Suppressor macrophage treated with lipopolysaccharide for 1 hour (primary cell): ENCODE measurements around the gene P4HA3.

Experiments used
- DNase-seq, 3 donors: peaks; one replicate each; pipeline ENCODE4 v3.0.0-alpha.2; 2020 to 2022

The P4HA3 gene

DNA sequence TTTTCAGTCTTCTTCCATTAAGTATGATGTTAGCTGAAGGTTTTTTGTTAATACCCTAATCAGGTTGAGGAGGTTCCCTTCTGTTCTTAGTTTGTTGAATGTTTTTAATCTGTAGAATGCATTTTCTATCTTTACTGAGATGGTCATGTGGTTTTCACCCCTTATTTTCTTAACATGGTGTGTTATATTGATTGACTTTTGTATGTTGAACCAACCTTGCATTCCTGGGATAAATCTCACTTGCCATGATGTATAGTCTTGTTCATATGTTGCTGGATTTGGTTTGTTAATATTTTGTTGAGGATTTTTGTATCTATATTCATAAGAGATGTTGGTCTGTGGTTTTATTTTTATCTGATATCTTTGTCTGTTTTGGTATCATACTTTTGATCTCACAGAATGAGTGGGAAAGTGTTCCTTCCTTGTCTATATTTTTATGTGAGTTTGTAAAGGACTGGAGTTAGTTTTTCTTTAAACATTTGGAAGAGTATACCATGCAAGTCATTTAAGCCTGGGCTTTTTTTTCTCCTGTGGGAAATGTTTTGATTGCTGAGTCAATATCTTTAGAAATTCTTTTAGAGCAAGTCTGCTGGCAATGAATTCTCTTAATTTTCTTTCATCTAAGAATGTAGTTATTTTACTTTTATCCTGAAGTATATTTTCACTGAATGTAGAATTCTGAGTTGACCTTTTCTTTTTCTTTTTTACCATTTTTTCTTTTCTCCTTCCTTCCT, 5.5 kb upstream of the P4HA3 start:
- DNase-seq, result no peak

DNA sequence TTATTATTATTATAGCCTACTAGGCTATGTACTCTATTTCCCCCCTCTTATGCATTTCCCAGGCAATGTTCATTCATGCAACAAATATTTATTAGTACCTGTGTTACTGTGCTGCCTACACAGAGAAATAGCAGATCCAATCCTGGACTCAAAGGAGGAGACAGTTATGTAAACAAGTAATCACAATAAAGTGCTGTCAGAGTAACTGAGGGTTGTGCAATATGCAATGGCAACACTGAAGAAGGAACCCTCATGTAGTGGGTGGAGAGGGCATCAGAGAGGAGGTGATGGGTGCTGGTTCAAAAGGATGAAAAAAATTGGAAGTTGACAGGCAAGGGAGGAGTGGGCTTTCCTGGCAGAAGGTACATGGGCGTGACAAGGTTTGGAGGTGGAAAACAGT, 886 bp upstream of the P4HA3 start:
- DNase-seq, result peak; percentile 60 to 77 (median 74)

DNA sequence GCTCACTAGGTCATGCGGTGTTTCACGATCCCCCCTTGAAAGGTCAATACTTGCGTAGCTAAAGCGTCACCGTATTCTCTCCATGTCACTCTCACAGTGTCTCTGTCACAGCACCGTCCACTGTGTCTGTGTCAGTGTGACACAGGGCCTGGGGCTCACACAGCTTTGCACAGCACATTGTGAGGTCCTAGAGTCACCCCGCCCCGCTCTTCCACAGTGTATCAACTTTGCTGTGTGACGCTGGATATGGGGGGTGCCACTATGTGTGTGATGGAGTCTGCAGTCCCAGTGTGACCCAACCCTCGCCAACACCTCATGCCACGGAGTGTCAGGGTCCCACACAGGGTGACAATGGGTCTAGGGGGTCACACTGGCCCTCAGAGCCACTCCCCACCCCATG, 583 bp downstream of the P4HA3 start:
- no peak for DNase-seq

DNA sequence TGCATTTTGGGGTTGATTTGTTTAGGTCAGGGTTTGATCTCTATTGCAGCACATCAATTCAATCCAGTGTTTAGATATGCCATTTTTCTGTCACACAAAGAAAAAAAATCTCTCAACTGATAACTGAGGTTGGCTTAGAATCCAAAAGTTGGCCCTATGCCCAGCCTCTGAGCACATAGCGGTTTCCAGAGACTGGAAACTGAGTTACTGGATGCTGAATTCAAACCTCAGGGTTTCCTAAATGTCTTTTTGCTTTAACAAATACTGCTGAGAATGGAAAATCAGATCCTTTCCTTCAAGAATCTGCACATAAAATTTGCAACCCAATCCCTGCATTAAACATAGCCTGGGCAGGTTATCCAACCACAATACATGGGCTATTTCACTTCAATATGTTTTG, 4.0 kb downstream of the P4HA3 start:
- DNase-seq, result no peak

DNA sequence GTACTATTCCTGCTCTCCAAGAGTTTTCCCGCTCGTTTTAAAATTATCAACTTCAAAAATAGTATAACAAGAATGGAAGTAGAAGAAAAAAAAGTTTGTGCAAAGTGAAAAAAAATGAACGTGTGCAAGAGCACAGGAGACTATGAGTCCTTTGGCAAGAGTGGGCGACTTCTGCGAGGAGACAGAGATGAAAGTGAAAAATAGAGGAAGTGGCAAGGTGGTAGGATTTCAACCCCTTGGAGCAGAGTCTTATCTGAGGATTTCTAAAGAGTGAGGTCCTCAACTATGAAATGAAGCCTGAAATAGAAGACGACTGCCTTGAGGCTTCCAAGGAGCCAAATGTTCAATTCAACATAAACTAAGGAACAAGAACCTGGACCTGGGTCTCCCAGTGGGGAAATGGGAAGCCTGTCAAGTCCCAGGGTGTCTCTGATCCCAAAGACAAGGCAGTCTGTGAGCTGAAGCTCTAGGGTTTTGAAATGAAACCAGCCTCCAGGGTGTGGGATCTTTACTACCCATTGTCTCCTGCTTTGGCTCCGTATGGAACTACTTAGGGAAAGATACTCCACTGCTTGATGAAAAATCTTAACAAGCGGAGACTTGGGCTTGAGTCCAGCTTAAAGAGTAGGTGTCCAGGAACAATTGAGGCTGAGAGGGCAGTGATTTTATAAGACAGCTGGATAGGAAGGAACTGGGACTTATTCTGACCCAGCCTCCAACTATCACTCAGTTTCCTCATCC, 4.8 kb downstream of the P4HA3 start:
- DNase-seq, result peak; percentile 39 to 43 (median 42)

DNA sequence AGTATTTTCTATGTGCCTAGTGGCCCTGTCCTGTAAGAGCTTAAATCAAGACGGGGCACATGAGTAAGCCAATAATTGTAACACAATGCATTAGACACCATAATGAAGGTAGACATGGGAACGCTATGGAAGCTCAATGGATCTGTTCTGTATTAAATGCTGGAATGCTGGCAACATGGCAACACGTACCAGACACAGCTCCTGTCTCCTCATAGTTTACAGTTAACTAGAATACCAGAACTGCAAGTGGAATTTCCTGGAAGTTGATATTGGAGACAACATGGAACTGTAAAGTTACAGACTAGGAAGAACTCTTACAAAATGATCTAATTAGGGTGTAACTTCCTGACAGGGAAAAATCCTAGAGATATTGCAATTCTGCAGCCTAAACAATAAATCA, 12.4 kb downstream of the P4HA3 start:
- DNase-seq, result no peak

DNA sequence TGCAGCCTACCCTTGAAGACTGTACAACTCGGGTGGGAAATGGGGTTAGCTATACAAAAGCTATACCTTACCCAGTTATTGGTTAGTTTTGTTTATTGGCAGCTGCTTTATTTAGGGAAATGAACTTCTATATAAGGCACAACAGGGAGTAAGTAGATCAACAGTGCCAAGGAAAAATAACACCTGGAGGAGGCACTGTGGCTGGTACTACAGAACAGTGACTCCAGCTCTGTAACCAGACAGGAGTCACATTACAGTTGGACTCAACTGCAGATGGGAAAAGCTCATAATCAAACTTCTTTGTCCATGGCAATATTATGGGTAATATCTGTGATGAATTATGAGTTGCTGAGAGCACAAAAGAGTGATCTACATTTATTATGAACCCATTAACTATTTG, 14.0 kb downstream of the P4HA3 start:
- DNase-seq, result no peak

DNA sequence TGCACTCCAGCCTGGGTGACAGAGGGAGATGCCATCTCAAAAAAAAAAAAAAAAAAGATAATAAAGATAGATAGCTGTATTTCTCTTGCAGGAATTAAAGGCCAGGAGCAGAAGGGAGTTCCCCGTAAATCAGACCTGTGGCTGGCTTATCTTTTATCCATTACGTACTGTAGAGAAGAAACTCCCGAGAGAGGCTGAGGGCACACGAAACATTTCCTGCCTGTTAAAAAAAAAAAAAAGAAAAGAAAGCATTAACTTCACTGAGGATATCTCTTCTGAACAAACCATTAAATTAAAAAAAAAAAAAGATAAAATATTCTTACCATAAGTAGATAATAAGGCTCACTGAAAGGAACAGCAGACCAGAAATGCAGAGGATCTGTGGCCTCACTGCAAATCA, 22.5 kb downstream of the P4HA3 start:
- no peak for DNase-seq

DNA sequence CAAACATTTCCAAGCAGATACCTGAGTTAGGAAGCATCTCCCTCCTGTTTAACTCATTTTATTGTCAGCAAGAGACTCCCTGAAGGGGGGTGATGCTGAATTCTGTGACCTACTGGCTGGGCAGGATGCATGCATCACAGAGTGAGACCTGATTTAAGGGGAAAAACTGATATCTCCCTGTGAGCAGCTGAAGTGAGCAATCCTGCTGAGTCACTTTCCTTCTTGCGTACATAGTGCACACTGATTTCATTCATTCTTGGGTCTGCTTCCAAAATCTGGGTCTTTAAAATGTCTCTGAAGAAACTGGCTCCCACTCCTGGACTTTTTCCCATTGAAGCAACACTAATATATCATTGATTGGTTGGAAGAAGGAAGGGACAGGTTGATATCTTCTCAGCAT, 23.3 kb downstream of the P4HA3 start:
- peak; percentile 77 to 85 (median 78) for DNase-seq

DNA sequence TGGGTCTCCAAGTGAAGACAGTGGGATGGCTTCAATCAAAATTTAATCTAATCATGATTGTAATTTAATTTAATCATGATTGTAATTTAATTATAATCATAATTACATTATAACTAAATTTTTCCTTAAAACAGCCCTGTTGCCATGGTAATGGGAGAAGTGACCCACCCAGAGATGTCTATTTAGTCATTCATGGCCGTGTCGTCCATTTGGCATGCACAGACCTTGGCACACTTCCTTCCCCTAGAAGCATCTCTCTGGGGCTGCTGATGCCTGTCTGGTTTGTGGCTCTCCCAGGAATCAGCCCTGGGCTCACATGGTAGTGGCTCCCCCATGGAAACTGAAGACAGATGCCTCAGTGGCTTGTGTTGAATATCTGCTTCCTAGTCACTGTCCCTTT, 27.0 kb downstream of the P4HA3 start:
- DNase-seq, result no peak

DNA sequence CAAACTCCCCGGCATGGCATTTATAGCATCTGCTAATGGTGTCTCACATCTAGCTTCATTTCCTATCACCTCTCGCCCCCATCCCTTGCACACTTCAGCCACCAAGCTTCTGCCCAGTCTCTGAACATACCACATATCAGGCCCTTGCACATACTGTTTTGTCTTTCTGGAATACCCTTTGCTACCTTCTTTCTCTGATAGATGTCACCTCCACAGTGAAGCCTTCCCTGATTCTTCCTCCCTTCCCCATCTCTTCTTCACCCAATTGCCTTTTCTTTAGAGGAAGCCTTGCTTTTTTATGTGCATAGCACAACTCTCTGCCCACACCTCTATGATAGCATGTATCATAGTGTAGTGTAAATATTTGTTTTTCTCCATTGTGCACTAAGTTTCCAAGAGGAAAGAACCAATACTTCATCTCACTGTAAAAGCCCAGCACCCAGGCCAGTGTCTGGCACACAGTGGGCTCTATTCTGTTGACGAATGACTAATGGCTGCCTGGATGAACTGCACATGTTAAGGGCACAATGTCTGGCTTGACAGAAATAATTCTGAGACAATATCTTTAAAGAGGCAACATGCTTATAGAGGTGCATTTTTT, 27.8 kb downstream of the P4HA3 start:
- no peak for DNase-seq

DNA sequence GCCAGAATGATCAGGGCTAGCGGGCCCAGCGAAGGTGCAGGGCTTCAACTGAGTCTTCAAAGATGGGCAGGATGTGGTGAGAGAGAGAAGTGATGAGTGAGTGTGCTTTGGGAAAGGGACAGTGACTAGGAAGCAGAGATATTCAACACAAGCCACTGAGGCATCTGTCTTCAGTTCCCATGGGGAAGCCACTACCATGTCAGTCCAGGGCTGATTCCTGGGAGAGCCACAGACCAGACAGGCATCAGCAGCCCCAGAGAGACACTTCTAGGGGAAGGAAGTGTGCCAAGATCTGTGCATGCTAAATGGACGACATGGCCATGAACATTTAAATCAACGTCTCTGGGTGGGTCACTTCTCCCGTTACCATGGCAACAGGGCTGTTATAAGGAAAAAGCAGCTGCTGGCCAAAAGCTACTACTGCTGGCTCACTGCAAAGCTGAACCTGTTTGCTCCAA, 28.5 kb downstream of the P4HA3 start:
- no peak for DNase-seq

DNA sequence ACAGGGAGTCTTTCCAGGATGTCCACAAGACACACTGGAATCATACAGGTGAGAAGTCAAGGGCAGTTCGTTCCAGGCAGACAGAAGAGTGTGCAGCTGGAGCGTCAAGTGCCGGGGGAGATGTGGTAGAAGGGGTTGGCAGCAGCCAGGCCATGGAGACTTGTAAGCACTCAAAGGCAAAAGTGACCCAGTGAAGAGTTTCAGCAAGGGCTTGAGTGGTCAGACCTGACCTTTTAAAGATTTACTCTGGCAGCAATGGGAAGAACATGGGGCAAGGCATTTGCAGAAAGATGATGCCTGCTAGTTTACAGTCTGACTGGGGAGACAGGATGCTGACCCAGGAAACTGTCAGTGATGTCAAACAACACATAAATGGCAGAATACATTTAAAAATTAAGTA, 29.0 kb downstream of the P4HA3 start:
- DNase-seq, result no peak

DNA sequence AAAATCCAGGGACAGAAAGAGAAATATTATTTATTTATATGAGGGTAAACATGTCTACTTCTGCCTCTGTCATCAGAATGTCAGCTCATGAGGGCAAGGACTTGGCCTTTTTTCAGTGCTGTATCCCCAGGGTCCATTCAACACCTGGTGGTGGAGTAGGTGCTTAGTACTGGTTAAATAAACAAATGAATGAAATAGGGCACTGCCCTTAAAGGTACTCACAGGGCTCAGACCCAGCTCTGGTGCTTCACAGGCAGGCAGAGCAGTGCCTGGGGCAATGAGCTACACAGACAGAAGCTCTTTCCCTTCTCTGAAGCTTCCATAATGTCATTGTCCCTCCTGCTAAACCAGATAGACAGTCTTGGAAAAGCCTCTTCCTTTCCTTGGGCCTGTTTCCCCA, 30.9 kb downstream of the P4HA3 start:
- DNase-seq, result no peak

DNA sequence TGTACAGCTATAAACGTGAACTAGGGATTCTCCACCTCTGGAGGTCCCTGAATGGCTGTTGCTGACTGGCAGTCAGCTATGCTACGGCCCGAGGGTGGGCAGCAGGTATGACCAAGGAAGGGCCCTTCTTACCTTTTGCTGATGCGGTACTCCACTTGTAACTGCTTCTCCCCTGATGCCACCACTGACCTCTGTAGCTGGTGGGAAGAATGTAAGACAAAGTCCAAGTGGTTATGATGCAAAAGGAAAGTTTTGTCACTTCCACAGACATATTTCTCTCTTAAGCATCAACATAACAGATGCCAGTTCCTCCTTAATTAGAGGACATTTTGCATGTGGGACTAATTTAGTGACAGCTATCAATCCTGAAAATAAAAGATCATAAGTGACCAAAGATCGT, 32.2 kb downstream of the P4HA3 start:
- no peak for DNase-seq

DNA sequence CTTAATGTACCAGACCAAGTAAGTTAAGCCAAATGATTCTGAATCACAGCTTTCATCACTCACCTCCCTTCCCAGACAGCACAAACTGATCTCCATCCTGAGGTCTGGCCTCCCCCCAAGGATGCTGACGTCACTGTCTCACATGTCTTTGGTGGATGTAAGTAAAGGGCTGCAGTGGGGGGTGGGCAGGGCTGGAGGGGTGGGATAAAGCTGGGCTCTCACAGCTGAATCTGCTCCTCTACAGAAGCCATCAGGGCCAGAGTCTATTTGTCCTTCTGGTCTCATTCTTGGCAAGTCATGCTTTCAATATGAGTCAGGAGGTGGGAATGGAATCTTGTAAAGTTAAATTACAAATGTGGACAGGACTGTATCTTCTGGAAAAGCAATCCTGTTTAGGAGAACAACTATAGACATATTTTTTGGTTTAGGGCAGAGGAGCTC, 32.7 kb downstream of the P4HA3 start:
- no peak for DNase-seq

DNA sequence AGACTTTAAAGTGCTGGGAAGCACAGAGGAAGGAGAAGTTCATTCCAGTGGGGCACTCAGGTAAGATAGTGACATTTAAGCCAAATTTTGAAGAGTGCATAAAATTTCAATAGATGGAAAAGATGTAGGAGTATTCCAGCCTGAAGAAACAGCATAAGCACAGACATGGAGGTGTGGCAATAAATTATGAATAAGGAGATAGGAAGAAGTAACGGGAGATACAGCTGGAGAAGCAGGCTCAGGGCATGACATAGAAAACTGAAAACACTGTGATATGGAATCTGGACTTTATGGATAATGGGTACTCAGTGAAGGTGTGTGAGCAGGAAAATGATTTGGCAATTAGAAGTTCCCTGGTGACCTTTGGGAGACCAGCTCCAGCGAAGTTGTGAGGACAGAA, 33.3 kb downstream of the P4HA3 start:
- no peak for DNase-seq

DNA sequence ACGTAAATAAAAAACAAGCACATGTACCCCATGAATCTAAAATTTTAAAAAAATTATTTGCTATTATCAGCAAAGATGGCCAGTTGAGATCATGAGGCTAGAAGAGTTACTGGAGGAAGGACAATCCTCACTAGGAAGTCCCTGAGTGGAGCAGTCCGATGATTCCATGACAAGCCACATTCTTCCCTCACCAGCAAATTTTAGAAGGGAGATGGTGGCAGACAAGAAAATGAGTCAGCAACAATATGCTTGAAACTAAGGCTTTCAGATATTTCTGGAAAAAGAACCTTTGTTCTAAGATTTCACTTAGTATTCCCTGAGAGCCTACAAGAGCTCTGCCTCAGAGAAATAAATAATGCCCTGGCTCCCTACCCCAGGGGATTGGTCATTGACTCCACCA, 34.9 kb downstream of the P4HA3 start:
- no peak for DNase-seq

DNA sequence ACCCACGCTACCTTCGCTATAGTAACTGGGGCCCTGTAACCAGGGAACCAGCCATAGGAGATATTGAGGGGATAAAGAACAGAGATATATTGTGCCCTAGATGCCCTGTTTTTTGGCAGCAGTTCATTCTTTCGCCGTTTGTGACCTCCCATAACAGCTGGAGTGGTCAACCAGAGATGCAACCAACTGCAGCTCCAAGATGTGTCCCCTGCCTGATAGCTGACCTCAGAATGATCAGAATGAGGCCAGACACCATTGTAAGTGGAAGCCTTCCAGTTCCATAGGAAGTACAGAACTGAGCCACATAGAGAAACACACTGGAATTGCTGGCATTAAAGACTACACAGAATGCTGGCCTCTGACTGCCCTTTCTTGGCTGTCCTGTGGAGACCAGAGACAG, 39.2 kb downstream of the P4HA3 start:
- DNase-seq, result no peak

DNA sequence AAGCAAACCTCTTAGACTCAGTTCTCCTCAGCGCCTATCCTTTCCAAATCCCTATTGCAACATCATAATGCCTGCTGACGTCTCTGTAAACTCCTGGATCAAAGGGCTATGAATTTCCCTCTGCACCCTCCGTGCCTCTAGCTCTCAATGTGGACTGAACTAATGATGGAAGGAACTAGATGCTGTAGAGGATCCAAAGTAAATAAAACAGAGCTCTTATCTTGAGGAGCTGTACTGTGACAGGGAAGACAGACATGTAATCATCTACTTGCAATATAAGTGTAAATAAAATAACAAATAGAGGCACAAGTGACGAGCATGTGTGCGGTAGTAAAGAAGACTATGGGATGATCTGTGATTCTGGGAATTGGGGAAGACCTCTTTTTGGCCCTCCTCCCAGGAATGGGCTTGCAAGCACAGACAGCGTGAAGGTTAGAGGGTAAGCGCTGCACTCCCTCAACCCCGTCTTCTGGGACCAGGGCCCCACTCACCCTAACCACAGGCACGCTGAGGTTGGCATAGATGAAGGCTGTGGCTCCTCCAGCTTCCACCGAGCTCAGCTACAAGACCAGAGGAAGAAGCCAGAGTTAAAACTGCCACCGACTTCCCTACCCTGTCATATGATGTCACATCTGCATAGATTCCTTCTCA, 42.2 kb downstream of the P4HA3 start:
- peak in 2 of 3 donors; percentile 26 to 44 for DNase-seq

DNA sequence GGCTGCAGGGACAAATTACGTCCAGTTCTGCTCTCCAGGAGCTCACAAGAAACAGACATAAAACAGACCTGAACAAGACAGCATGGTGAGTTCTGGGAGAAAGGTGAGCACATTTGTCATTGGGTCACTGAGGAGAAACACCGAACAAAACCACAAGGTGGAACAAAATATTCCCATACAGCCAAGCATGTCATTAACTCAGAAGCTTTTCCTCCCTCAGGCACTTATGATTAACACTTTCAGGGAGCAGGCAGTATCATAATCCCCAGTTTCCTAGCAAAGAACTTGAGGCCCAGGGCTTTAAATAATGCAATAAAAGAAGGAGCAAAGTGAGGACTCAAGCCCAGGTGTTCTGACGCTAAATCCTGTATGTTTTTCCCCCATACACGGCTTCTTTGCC, 43.0 kb downstream of the P4HA3 start:
- no peak for DNase-seq

DNA sequence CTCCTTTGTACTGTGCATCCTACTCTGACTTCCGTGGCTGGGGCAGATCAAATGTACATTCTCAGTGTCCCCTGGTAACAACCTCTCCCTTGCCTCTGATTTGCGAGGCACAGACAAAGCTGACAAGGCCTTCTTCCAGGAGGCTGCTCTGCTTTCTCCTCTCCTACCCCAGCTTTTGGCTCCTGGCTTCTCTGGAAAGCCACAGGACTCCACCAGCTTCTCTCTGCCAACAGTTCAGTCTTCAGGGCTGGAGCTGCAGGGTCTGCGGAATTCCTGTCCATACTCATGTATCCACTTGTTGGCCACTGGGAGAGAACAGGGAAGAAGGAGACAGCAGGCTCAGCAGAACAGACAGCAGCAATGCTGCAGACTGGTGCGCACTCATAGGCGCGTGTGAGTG, 44.4 kb downstream of the P4HA3 start:
- no peak for DNase-seq

DNA sequence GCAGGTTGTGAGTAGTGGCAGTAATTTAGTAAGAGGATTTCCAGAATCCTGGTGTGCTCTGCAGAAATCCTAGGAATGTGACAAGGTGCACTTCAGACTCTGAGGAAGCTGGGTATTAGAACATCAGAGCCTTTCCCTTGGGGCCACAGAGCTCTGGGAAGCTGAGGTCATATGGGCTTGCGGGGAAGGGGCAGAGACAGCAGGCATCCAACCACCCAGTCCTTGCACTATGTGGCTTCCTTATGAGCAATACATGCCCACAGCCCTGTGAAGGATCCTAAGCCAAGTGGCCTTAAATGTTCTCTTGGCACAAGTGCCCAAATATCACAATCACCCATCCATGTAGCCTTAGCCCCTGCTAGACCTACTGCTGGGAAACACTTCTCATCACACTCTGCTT, 46.2 kb downstream of the P4HA3 start:
- no peak for DNase-seq

DNA sequence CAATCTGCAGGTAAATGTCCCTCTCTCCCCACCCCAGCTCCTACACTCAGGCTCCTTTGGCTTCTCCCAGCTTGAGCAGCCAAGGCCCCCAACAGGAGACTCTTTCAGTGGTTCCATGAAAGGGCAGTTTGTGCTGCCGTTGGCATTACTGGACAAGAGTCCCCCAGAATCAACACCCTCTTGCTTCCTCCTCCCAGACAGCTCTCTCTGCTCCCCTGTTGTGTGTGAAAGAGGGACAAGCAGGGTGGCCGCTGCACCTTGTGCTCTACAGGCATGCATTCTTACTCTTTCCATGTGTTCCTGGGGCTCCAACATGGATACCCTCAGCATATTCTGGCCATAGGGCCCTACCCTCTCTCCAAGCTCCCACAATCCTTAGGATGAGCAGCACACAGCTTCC, 48.7 kb downstream of the P4HA3 start:
- DNase-seq, result no peak
